Heart left ventricle (tissue), 16 donors: ENCODE results near the gene ZMYND10. TPM values are rescaled to one million over a fixed set of nuclear protein-coding genes. Genes with fewer than 3 reads are reported as not detected.

ENCODE experiments used
- ATAC-seq, 4 donors: fragments of 200-7000 bp; cut with Tn5 transposase; one replicate each; pipeline ENCODE4 v1.9.1; 2020 to 2022; ENCODE audit warnings: moderate library complexity in 4 of 4, mild to moderate bottlenecking in 3 of 4, moderate number of reproducible peaks in 1 of 4
- DNase-seq, 5 donors: peaks; one replicate each; pipeline ENCODE4 v3.0.0-alpha.2; 2020
- H3K27ac ChIP-seq, 12 donors: fragments of 200-600 bp; sonication (generic) in 4 of 12; one replicate each; pipeline versions ENCODE4 v1.5.0 to v1.8.0; 2016 to 2022; ENCODE audit warnings: mild to moderate bottlenecking in 2 of 12
- H3K27me3 ChIP-seq, 9 donors: fragments of 200-600 bp; sonication (generic) in 2 of 9; one replicate each; pipeline versions ENCODE4 v1.5.1 to v1.8.0; 2016 to 2022; ENCODE audit warnings: mild to moderate bottlenecking in 3 of 9
- H3K36me3 ChIP-seq, 9 donors: fragments of 200-600 bp; sonication (generic) in 2 of 9; one replicate each; pipeline versions ENCODE4 v1.5.0 to v1.8.0; 2018 to 2022; ENCODE audit warnings: mild to moderate bottlenecking in 2 of 9
- H3K4me1 ChIP-seq, 12 donors: fragments of 200-600 bp; sonication (generic) in 4 of 12; one replicate each; pipeline versions ENCODE4 v1.5.0 to v1.8.0; 2016 to 2022; ENCODE audit warnings: mild to moderate bottlenecking in 3 of 12
- H3K4me3 ChIP-seq, 12 donors: fragments of 200-600 bp; sonication (generic) in 4 of 12; one replicate each; pipeline versions ENCODE4 v1.5.0 to v1.8.0; 2017 to 2022; ENCODE audit warnings: mild to moderate bottlenecking in 9 of 12, moderate library complexity in 4 of 12
- H3K9me3 ChIP-seq, 12 donors: fragments of 200-600 bp; sonication (generic) in 4 of 12; one replicate each; pipeline versions ENCODE4 v1.5.0 to v1.8.0; 2016 to 2022; ENCODE audit warnings: mild to moderate bottlenecking in 1 of 12
- POLR2A ChIP-seq, 2 donors: fragments of 450-650 bp; IDR thresholded peaks; one replicate each; pipeline ENCODE4 v1.6.1; 2017; ENCODE audit warnings: antibody characterized with exemption in 2 of 2, mild to moderate bottlenecking in 2 of 2, moderate library complexity in 2 of 2
- WGBS, 4 donors: extraction: QIAGEN DNeasy Blood & Tissue Kit in 2 of 4; methylation state at CpG; one replicate each; pipeline versions ENCODE4 v1.1.5 to v1.1.7; 2013 to 2018; 5-methylcytosine and 5-hydroxymethylcytosine counted together
- intact Hi-C, 10 donors: fragments of 100-400 bp; cut with DNase I; formaldehyde crosslinking; loops; one replicate each; pipeline versions ENCODE4 v1.11.1 to v1.14.2; 2022
- polyA plus RNA-seq, 2 donors: library from polyadenylated mRNA; stranded (reverse); fragments of 200-250 nt; gene quantifications; one replicate each; pipeline ENCODE4 v1.2.3, GENCODE V29; 2013
- total RNA-seq, 9 donors: library from RNA; depleted of rRNA in 2 of 9; stranded (reverse); fragments of >200 nt in 2 of 9; fragmentation: NEBNext Ultra II Directional in 3 of 9; extraction: Animal tissue kit (Norgen Biotek cat#: 25700) in 3 of 9; gene quantifications; one replicate each; pipeline versions ENCODE4 v1.1.0 to v1.2.4, GENCODE V29; 2016 to 2023
- TF ChIP-seq, protein P1 (sequence below), 12 donors: fragments of 200-600 bp; sonication (generic) in 4 of 12; IDR thresholded peaks; one replicate each; pipeline versions ENCODE4 v1.5.0 to v1.8.0; 2018 to 2022; ENCODE audit warnings: antibody characterized with exemption in 12 of 12, mild to moderate bottlenecking in 5 of 12
- donor health status: ischemic (EF 13 %, LVEDD 7.1; RV severe dilation, severe dysfunction).
- donor health status: healthy with polysubstance abuse.
- donor health status: DM: no; HTN: yes; CAD: no.
- donor health status: DM: no; HTN: no; CAD: no.
- donor health status: ischemic (EF 25% LVEDD 6.9; RV normal size, moderate dysfunction).
- donor health status: ischemic (EF 25% LVEDD 5.7; RV mildly dilated, moderate dysfunction).
- donor health status: healthy.
- donor health status: DM: yes; HTN: yes; CAD: no.
- donor health status: ischemic (EF 35%, LVEDD 5.7; RV mildly dilated, moderate dysfunction).
- donor health status: nonischemic (EF 11% LVEDD 7.7; RV severe dilation, severe dysfunction).
- donor health status: DM: yes; HTN: yes; CAD: no.
- donor health status: PGD.
- donor health status: ischemic (EF 29% LVEDD 5.4; RV normal size, mild dysfunction).
- donor health status: nonischemic (EF 23%, LVEDD 6.1; RV moderate dilation, normal function).

The ZMYND10 gene
- total and polyA plus RNA-seq, 11 donors = 0.15 to 1.4 (median 0.66) TPM; not detected in 5

DNA sequence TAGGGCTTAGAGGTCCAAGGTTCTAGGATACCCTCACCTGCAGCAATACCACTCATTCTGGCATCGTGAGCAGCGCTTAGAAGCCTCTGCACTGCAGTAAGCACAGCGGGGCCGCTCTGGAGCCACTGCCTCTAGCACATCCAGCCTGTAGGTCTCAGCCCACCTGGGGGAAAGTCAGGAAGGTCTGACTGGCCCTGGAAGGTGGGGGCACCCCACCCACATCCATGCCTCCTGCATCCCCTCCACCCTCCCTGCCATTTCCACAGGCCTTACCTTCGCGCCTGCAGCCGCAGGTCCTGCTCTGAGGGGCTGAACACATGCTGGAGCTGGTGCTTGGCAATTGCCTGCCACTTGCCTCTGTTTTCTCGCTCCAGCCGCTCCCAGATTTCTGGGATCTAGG is 4.0 kb downstream of the ZMYND10 start:
- peaks cover 4 to 61% (median 48%) of the 10 kb centered on the region in 12 donors for H3K4me1 ChIP-seq
- H3K27me3 ChIP-seq = peaks cover 0 to 4% (median 0%) of the 10 kb centered on the region in 9 donors
- TF ChIP-seq, protein P1, sequence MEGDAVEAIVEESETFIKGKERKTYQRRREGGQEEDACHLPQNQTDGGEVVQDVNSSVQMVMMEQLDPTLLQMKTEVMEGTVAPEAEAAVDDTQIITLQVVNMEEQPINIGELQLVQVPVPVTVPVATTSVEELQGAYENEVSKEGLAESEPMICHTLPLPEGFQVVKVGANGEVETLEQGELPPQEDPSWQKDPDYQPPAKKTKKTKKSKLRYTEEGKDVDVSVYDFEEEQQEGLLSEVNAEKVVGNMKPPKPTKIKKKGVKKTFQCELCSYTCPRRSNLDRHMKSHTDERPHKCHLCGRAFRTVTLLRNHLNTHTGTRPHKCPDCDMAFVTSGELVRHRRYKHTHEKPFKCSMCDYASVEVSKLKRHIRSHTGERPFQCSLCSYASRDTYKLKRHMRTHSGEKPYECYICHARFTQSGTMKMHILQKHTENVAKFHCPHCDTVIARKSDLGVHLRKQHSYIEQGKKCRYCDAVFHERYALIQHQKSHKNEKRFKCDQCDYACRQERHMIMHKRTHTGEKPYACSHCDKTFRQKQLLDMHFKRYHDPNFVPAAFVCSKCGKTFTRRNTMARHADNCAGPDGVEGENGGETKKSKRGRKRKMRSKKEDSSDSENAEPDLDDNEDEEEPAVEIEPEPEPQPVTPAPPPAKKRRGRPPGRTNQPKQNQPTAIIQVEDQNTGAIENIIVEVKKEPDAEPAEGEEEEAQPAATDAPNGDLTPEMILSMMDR (IDR thresholded peaks at IDR 0.05) = no peak
- TF ChIP-seq POLR2A (IDR thresholded peaks at IDR 0.05) = no peak
- peak overlapping the region; percentile 30 to 97 (median 64) for H3K4me3 ChIP-seq
- intact Hi-C loops = loop anchor here in 1 of 10 donors (10.0 kb wide), 1 partner anchor 1043 kb away; the partner anchor contains the start of gene MANF
- ATAC-seq = no peak
- H3K27ac ChIP-seq = peak overlapping the region in 11 of 12 donors; percentile 62 to 100 (median 98)
- no peaks in the 10 kb centered on the region for H3K36me3 ChIP-seq
- H3K9me3 ChIP-seq = no peaks in the 10 kb centered on the region
- 90 to 100% (median 94%) methylated on average over 9 of the region's 9 CpGs for WGBS, 4 donors
- peak in 1 of 5 donors; percentile 55 for DNase-seq

DNA sequence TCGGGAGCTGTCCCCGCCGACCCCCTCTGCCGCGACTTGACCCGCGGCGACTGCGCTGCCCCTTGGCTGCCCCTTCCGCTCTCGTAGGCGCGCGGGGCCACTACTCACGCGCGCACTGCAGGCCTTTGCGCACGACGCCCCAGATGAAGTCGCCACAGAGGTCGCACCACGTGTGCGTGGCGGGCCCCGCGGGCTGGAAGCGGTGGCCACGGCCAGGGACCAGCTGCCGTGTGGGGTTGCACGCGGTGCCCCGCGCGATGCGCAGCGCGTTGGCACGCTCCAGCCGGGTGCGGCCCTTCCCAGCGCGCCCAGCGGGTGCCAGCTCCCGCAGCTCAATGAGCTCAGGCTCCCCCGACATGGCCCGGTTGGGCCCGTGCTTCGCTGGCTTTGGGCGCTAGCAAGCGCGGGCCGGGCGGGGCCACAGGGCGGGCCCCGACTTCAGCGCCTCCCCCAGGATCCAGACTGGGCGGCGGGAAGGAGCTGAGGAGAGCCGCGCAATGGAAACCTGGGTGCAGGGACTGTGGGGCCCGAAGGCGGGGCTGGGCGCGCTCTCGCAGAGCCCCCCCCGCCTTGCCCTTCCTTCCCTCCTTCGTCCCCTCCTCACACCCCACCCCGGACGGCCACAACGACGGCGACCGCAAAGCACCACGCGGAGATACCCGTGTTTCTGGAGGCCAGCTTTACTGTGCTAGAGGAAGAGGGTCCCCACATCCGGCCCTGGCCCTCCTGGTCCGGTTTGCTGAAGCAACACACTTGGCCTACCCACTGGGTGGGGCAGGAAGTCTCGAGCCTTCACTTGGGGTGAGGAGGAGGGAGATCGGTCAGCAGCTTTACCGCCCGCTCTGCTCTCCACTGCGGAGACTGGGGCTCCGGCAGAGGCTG is 4.8 kb downstream of the ZMYND10 start, which contains the start of gene RASSF1:
Gene RASSF1, minus strand, starts transcription at position 389 of the 882 bp plus-strand sequence. Its CDS starts 31 bp downstream, at position 358.
- Histone ChIP-seq H3K9me3 (no peaks in the 10 kb centered on the region), H3K36me3 (no peaks in the 10 kb centered on the region), H3K4me1 (peaks cover 10 to 63% (median 50%) of the 10 kb centered on the region in 12 donors), H3K27ac (peak within 1 kb of the TSS; percentile 62 to 100 (median 98)), H3K4me3 (peak within 1 kb of the TSS; percentile 30 to 97 (median 64)), H3K27me3 (peaks cover 0 to 4% (median 0%) of the 10 kb centered on the region in 9 donors)
- 7 to 22% (median 10%) methylated on average over 25 to 85 of the region's 85 CpGs for WGBS, 4 donors
- ATAC-seq (peak in 3 of 4 donors; percentile 34 to 56 (median 51)), DNase-seq (peak; percentile 84 to 90 (median 86))
- intact Hi-C loops = loop anchor here in 1 of 10 donors (10.0 kb wide), 1 partner anchor 1044 kb away; the partner anchor contains the start of gene MANF
- TF ChIP-seq, protein P1 (IDR thresholded peaks at IDR 0.05) = no peak
- TF ChIP-seq POLR2A (IDR thresholded peaks at IDR 0.05) = peak; percentile 30 to 82

DNA sequence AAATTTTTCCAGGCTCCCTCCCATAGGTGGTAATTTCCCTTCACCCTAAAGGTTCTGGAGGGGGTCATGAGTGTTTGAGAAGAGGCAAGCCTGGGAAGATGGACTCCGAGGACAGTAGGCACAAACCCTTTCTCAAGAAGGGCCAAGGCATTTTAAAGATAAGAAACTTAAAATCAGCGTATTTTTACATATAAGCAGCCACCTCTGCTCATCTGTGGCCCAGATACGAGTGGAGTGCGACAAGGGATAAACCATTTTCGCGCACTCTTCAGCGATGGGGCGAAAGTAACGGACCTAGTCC is 5.4 kb downstream of the ZMYND10 start:
- H3K9me3 ChIP-seq = no peaks in the 10 kb centered on the region
- peak overlapping the region; percentile 30 to 97 (median 64) for H3K4me3 ChIP-seq
- ATAC-seq = no peak
- no peak for TF ChIP-seq POLR2A (IDR thresholded peaks at IDR 0.05)
- TF ChIP-seq, protein P1 (IDR thresholded peaks at IDR 0.05) = no peak
- DNase-seq = no peak
- intact Hi-C loops = loop anchor here in 1 of 10 donors (10.0 kb wide), 1 partner anchor 1045 kb away; the partner anchor contains the start of gene MANF
- no peaks in the 10 kb centered on the region for H3K36me3 ChIP-seq
- H3K27ac ChIP-seq = peak overlapping the region; percentile 62 to 100 (median 98)
- peaks cover 13 to 63% (median 50%) of the 10 kb centered on the region in 12 donors for H3K4me1 ChIP-seq
- WGBS, 4 donors = 27 to 46% (median 40%) methylated on average over 9 of the region's 9 CpGs
- H3K27me3 ChIP-seq = peaks cover 0 to 4% (median 0%) of the 10 kb centered on the region in 9 donors
